PC-9 (cell line): Measurements from ENCODE around the gene AEN. TPM values are rescaled to one million over a fixed set of nuclear protein-coding genes. Genes with fewer than 3 reads are reported as not detected.

Experiments
- BruUV-seq: library from RNA; stranded (reverse); fragments of 400-500 nt; replicated peaks from 2 replicates; lab custom pipeline; 2021; lab: Mats Ljungman, UMichigan
- CTCF ChIA-PET: fragments of 300-600 bp; sonication (Branson Sonifier 250); formaldehyde crosslinking; loops from one replicate; lab custom pipeline; 2022; ENCODE audit warnings: antibody characterized with exemption; lab: Charles Lee
- POLR2A ChIA-PET: fragments of 300-600 bp; sonication (Branson Sonifier 250); formaldehyde crosslinking; loops from one replicate; lab custom pipeline; 2022; ENCODE audit warnings: antibody characterized with exemption; ENCODE audit not compliant: unreplicated experiment; lab: Charles Lee
- DNase-seq, 2 experiments: peaks; one replicate each; pipeline versions ENCODE4 v3.0.0 to v3.0.0-alpha.2; 2015 to 2022; ENCODE audit warnings: mixed read lengths in 1 of 2
- H2AFZ ChIP-seq: fragments of 200-600 bp; sonication (generic); 2 replicates; pipeline ENCODE4 v1.8.1; 2017; ENCODE audit warnings: antibody characterized with exemption
- H3F3A ChIP-seq: fragments of 200-600 bp; sonication (generic); 2 replicates; pipeline ENCODE4 v1.8.1; 2017; ENCODE audit warnings: antibody characterized with exemption, mild to moderate bottlenecking, low read depth; ENCODE audit not compliant: insufficient read depth
- H3K27ac ChIP-seq: fragments of 200-600 bp; sonication (generic); 2 replicates; pipeline ENCODE4 v1.6.1; 2016; ENCODE audit warnings: mixed run types
- H3K27me3 ChIP-seq: fragments of 200-600 bp; sonication (generic); 2 replicates; pipeline ENCODE4 v1.6.1; 2016; ENCODE audit warnings: low read depth, mixed run types; ENCODE audit not compliant: insufficient read depth
- H3K36me3 ChIP-seq: fragments of 200-600 bp; sonication (generic); 2 replicates; pipeline ENCODE4 v1.6.1; 2016; ENCODE audit warnings: low read depth, mixed run types
- H3K4me1 ChIP-seq: fragments of 200-600 bp; sonication (generic); replicated peaks from 2 replicates; pipeline ENCODE4 v1.6.1; 2016; ENCODE audit warnings: mixed run types; ENCODE audit not compliant: insufficient read depth
- H3K4me2 ChIP-seq: fragments of 200-600 bp; sonication (generic); 2 replicates; pipeline ENCODE4 v1.6.1; 2017; ENCODE audit warnings: mixed run types
- H3K4me3 ChIP-seq: fragments of 200-600 bp; sonication (generic); 2 replicates; pipeline ENCODE4 v1.6.1; 2016; ENCODE audit warnings: mixed run types
- H3K79me2 ChIP-seq: fragments of 200-600 bp; sonication (generic); 2 replicates; pipeline ENCODE4 v1.6.1; 2017; ENCODE audit warnings: low read depth, mixed run types
- H3K9me2 ChIP-seq: fragments of 200-600 bp; sonication (generic); 2 replicates; pipeline ENCODE4 v1.8.1; 2017; ENCODE audit warnings: mild to moderate bottlenecking; ENCODE audit not compliant: insufficient read depth
- H3K9me3 ChIP-seq: fragments of 200-600 bp; sonication (generic); 2 replicates; pipeline ENCODE4 v1.8.1; 2016; ENCODE audit warnings: low read depth; ENCODE audit not compliant: insufficient read depth
- H4K20me1 ChIP-seq: fragments of 200-600 bp; sonication (generic); 2 replicates; pipeline ENCODE4 v1.8.1; 2017; ENCODE audit not compliant: insufficient read depth
- EZH2 ChIP-seq: fragments of 200-600 bp; sonication (generic); IDR thresholded peaks from 2 replicates; pipeline ENCODE4 v1.8.0; 2017; ENCODE audit warnings: antibody characterized with exemption, low read depth
- intact Hi-C: fragments of 100-400 bp; cut with micrococcal nuclease; formaldehyde crosslinking; loops from one replicate; pipeline ENCODE4 v1.10.0; 2022; ENCODE audit not compliant: unreplicated experiment
- total RNA-seq: library from RNA; stranded (reverse); gene quantifications from 2 replicates; pipeline ENCODE4 v1.2.3, GENCODE V29; 2021
- TF ChIP-seq, protein P1 (sequence below): fragments of 200-600 bp; sonication (generic); conservative IDR thresholded peaks from 2 replicates; pipeline ENCODE4 v1.6.1; 2017; ENCODE audit warnings: mixed run types, antibody characterized with exemption, mild to moderate bottlenecking, moderate library complexity

Gene AEN
- total RNA-seq, 1 experiment from 2014 or later = 7.8 TPM

DNA sequence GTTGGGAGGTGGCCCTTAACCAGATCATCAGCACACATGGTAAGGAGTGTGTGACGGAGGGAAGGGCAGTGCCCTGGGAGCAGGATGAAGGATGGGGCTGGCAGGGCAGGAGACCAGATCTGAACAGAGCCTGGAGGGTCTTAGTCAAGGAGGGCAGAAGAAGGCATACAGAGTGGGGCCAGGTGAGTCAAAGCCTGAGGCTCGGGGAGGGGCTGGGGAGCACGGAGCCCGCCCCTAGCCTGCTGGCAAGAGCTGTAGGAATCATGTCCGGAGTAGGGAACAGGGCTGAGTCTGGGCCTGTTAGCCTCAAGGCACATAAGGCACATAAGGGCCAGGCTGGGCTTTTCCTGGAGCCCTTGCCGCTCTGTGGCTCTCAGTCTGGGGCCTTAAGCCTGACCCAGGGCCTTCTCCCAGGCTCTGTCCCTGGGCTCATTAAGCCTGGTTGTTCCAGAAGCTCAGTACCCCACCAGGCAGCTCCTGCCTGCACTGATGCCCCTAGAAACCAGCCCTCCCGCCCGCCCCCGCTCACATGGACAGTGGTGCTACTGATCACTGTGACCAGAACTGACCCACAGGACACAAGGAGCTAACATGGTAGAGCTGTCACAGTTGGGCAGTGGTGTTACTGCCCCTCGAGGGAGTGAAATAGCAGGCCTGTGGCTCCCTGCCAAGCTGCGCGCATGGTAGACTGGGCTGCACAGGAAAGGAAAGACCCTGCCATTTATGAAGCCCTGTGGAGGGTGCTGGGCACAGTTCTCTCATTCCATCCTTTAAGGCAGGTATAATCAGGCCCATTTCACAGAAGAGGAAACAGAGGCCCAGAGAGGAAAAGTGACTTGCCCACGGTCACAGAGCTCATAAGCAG, 32.3 kb downstream of the AEN start:
- no peak overlapping the region for H3K4me3 ChIP-seq
- intact Hi-C loops = loop anchor here (10.0 kb wide), 1 partner anchor 361 kb away; no protein-coding TSS in a partner anchor
- H3K79me2 ChIP-seq = no peaks in the 10 kb centered on the region
- no peaks in the 10 kb centered on the region for H3K36me3 ChIP-seq
- no peaks in the 10 kb centered on the region for H3K27me3 ChIP-seq
- ChIA-PET POLR2A (no interaction called here), CTCF (no interaction called here)
- no peaks in the 10 kb centered on the region for H3K9me3 ChIP-seq
- no peak overlapping the region for H3K27ac ChIP-seq
- no peaks in the 10 kb centered on the region for H3K9me2 ChIP-seq
- peaks cover 12% of the 10 kb centered on the region for H3K4me1 ChIP-seq
- DNase-seq = no peak
- no peak overlapping the region for H3K4me2 ChIP-seq
- H4K20me1 ChIP-seq = no peaks in the 10 kb centered on the region
- TF ChIP-seq, protein P1, sequence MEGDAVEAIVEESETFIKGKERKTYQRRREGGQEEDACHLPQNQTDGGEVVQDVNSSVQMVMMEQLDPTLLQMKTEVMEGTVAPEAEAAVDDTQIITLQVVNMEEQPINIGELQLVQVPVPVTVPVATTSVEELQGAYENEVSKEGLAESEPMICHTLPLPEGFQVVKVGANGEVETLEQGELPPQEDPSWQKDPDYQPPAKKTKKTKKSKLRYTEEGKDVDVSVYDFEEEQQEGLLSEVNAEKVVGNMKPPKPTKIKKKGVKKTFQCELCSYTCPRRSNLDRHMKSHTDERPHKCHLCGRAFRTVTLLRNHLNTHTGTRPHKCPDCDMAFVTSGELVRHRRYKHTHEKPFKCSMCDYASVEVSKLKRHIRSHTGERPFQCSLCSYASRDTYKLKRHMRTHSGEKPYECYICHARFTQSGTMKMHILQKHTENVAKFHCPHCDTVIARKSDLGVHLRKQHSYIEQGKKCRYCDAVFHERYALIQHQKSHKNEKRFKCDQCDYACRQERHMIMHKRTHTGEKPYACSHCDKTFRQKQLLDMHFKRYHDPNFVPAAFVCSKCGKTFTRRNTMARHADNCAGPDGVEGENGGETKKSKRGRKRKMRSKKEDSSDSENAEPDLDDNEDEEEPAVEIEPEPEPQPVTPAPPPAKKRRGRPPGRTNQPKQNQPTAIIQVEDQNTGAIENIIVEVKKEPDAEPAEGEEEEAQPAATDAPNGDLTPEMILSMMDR = no peak
- no peak for TF ChIP-seq EZH2
- no TSS peak for BruUV-seq
- H3F3A ChIP-seq = no peaks in the 10 kb centered on the region
- H2AFZ ChIP-seq = no peak overlapping the region

DNA sequence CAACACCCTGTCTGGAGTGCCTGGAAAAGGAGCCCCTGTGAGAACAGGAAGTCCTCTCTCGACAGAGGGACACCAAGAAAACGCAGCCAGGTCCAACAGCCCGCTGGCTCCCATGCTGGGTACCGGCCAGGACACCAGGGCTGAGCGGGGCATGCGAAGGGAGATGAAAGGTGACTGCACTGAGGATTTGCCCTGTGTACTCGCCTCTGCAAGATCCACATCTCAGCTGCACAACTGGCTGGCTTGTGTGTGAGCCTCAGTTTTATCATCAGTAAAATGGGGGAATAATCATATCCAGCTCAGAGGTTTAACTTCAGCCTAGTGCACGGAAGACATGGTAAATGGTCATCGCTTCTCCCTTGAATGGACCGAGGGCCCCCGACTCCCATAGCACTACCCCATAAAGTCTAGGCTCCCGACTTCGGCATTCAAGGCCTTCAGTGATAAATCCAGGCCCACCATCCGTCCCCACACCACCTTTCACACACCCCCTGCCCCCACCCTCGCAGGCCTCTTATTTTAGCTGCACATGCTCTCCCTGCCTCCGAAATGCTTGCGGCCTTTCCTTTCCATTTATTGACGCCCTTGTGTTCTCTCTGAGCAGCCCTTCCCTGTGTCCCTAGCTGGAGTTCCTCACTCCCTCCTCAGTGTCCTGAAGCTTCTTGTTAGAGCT, 33.4 kb downstream of the AEN start:
- Histone ChIP-seq H3K27me3 (no peaks in the 10 kb centered on the region), H3K36me3 (no peaks in the 10 kb centered on the region), H3K79me2 (no peaks in the 10 kb centered on the region), H4K20me1 (no peaks in the 10 kb centered on the region), H2AFZ (no peak overlapping the region), H3K4me1 (peaks cover 15% of the 10 kb centered on the region), H3K9me3 (no peaks in the 10 kb centered on the region), H3K4me3 (no peak overlapping the region), H3K27ac (no peak overlapping the region), H3K9me2 (no peaks in the 10 kb centered on the region), H3F3A (peaks cover 9% of the 10 kb centered on the region; the same call in 1 of the 2 replicates), H3K4me2 (no peak overlapping the region)
- ChIA-PET CTCF (no interaction called here), POLR2A (no interaction called here)
- no peak for TF ChIP-seq EZH2
- TF ChIP-seq, protein P1 = no peak
- intact Hi-C loops = loop anchor here (5.0 to 10.0 kb wide), 2 partner anchors 360 to 588 kb away; partner anchors contain the start of gene FANCI
- BruUV-seq = no TSS peak
- DNase-seq = no peak

DNA sequence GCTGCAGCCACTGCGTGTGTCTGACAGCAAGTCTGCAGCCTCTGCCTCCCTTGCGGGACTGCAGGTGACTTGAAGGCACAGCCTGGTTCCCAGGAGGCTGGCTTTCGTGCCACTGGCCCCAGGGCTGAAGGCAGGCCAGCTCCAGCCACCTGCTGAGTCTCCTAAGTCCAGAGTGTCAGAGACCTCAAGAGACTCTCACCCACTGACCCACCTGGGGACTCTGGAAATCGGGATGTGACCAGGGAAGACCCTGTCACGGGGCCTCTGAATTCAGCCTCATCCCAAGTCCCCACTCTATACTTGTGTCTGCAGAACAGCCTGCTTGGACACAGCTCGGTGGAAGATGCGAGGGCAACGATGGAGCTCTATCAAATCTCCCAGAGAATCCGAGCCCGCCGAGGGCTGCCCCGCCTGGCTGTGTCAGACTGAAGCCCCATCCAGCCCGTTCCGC, 34.0 kb downstream of the AEN start:
- no peak overlapping the region for H2AFZ ChIP-seq
- no peaks in the 10 kb centered on the region for H3K9me3 ChIP-seq
- intact Hi-C loops = loop anchor here (5.0 to 10.0 kb wide), 2 partner anchors 360 to 587 kb away; partner anchors contain the start of gene FANCI
- no peaks in the 10 kb centered on the region for H3K9me2 ChIP-seq
- H3K79me2 ChIP-seq = no peaks in the 10 kb centered on the region
- no TSS peak for BruUV-seq
- H3K4me1 ChIP-seq = peaks cover 21% of the 10 kb centered on the region
- H3K27ac ChIP-seq = no peak overlapping the region
- H3K36me3 ChIP-seq = no peaks in the 10 kb centered on the region
- no peak for TF ChIP-seq EZH2
- TF ChIP-seq, protein P1 = no peak
- H3K4me3 ChIP-seq = no peak overlapping the region
- H3K27me3 ChIP-seq = no peaks in the 10 kb centered on the region
- ChIA-PET POLR2A (no interaction called here), CTCF (interaction anchor here (0.7 kb wide), 1 partner anchor 414 kb away, joined by 3 read pairs; no protein-coding TSS in a partner anchor)
- DNase-seq = no peak
- no peak overlapping the region for H3K4me2 ChIP-seq
- H3F3A ChIP-seq = peaks cover 9% of the 10 kb centered on the region; the same call in 1 of the 2 replicates
- H4K20me1 ChIP-seq = no peaks in the 10 kb centered on the region
